IMR-90 (cell line): Measurements from ENCODE around the gene CRTAC1. TPM values are rescaled to one million over a fixed set of nuclear protein-coding genes. Genes with fewer than 3 reads are reported as not detected.

ENCODE experiments used
- ATAC-seq: fragments of 200-7000 bp; cut with Tn5 transposase; 2 replicates; pipeline ENCODE4 v1.9.1; 2020; ENCODE audit warnings: low read depth, mild to moderate bottlenecking, moderate library complexity
- BruUV-seq: library from RNA; stranded (reverse); fragments of 400-500 nt; replicated peaks from 2 replicates; lab custom pipeline; 2021; lab: Mats Ljungman, UMichigan
- CTCF ChIA-PET: fragments of 300-600 bp; formaldehyde crosslinking; extraction: SDS; loops from one replicate; lab custom pipeline; 2021; ENCODE audit warnings: antibody characterized with exemption; lab: Yijun Ruan, JAX
- POLR2A ChIA-PET: fragments of 300-600 bp; sonication (Branson Sonifier 250); formaldehyde crosslinking; loops from one replicate; lab custom pipeline; 2022; ENCODE audit warnings: antibody characterized with exemption; ENCODE audit not compliant: unreplicated experiment; lab: Charles Lee
- DNase-seq: peaks from one replicate; pipeline ENCODE4 v3.0.0; 2013
- H2AFZ ChIP-seq: replicated peaks from 2 replicates; pipeline ENCODE3; 2013; ENCODE audit warnings: low read length, mild to moderate bottlenecking; ENCODE audit not compliant: poor library complexity
- H2AK5ac ChIP-seq: 2 replicates; pipeline ENCODE4 v1.6.1; 2013; ENCODE audit warnings: low read depth, low read length, inconsistent platforms
- H2AK9ac ChIP-seq: replicated peaks from 2 replicates; pipeline ENCODE3; 2013; ENCODE audit warnings: mild to moderate bottlenecking, low read depth, low read length, moderate library complexity; ENCODE audit not compliant: poor library complexity
- H2BK120ac ChIP-seq: 2 replicates; pipeline ENCODE4 v1.6.1; 2013; ENCODE audit warnings: low read depth, low read length, inconsistent platforms
- H2BK15ac ChIP-seq: 3 replicates; pipeline ENCODE4 v1.6.1; 2013; ENCODE audit warnings: low read depth, low read length, inconsistent platforms
- H2BK20ac ChIP-seq: 2 replicates; pipeline ENCODE4 v1.6.1; 2013; ENCODE audit warnings: low read depth, mild to moderate bottlenecking, inconsistent platforms, low read length, moderate library complexity
- H2BK5ac ChIP-seq: 2 replicates; pipeline ENCODE4 v1.6.1; 2013; ENCODE audit warnings: mild to moderate bottlenecking, low read depth, low read length, inconsistent platforms; ENCODE audit not compliant: poor library complexity, severe bottlenecking
- H3K14ac ChIP-seq: replicated peaks from 2 replicates; pipeline ENCODE4 v1.6.1; 2013; ENCODE audit warnings: low read depth, low read length, inconsistent platforms
- H3K18ac ChIP-seq: 2 replicates; pipeline ENCODE4 v1.6.1; 2013; ENCODE audit warnings: low read depth, low read length, control low read depth
- H3K23ac ChIP-seq: 2 replicates; pipeline ENCODE4 v1.6.1; 2013; ENCODE audit warnings: low read depth, low read length, inconsistent platforms
- H3K27ac ChIP-seq: 2 replicates; pipeline ENCODE4 v1.5.1; 2013; ENCODE audit warnings: mild to moderate bottlenecking, control low read depth, low read length; ENCODE audit not compliant: insufficient read depth
- H3K27me3 ChIP-seq: 2 replicates; pipeline ENCODE4 v1.6.1; 2013; ENCODE audit warnings: low read length; ENCODE audit not compliant: control insufficient read depth, insufficient read depth
- H3K36me3 ChIP-seq: 2 replicates; pipeline ENCODE4 v1.6.1; 2013; ENCODE audit warnings: low read length, mixed read lengths; ENCODE audit not compliant: control insufficient read depth, insufficient read depth
- H3K4ac ChIP-seq: 2 replicates; pipeline ENCODE4 v1.6.1; 2013; ENCODE audit warnings: low read depth, low read length, inconsistent platforms
- H3K4me1 ChIP-seq: 2 replicates; pipeline ENCODE4 v1.6.1; 2013; ENCODE audit warnings: low read length, mixed read lengths; ENCODE audit not compliant: control insufficient read depth, insufficient read depth
- H3K4me2 ChIP-seq: 2 replicates; pipeline ENCODE4 v1.6.1; 2013; ENCODE audit warnings: low read depth, mild to moderate bottlenecking, control low read depth, low read length, moderate library complexity
- H3K4me3 ChIP-seq: 2 replicates; pipeline ENCODE4 v1.5.1; 2013; ENCODE audit warnings: low read depth, mild to moderate bottlenecking, control low read depth, low read length, moderate library complexity; ENCODE audit not compliant: insufficient read depth
- H3K56ac ChIP-seq: 2 replicates; pipeline ENCODE4 v1.6.1; 2013; ENCODE audit warnings: low read length, inconsistent platforms; ENCODE audit not compliant: insufficient read depth; ENCODE audit errors: extremely low read depth
- H3K79me1 ChIP-seq, 2 experiments: 2 replicates each; pipeline ENCODE4 v1.6.1; 2013; ENCODE audit warnings: low read length in 2 of 2, inconsistent platforms in 1 of 2, low read depth in 1 of 2
- H3K9ac ChIP-seq: 2 replicates; pipeline ENCODE4 v1.6.1; 2013; ENCODE audit warnings: low read depth, low read length, control low read depth
- H3K9me1 ChIP-seq: 2 replicates; pipeline ENCODE4 v1.6.1; 2013; ENCODE audit warnings: low read length, inconsistent platforms; ENCODE audit not compliant: insufficient read depth
- H3K9me3 ChIP-seq: 2 replicates; pipeline ENCODE4 v1.6.1; 2013; ENCODE audit warnings: low read length; ENCODE audit not compliant: control insufficient read depth, insufficient read depth
- H4K20me1 ChIP-seq: 2 replicates; pipeline ENCODE4 v1.6.1; 2013; ENCODE audit warnings: low read length, inconsistent platforms; ENCODE audit not compliant: insufficient read depth
- H4K5ac ChIP-seq: 2 replicates; pipeline ENCODE4 v1.6.1; 2013; ENCODE audit warnings: mild to moderate bottlenecking, low read depth, low read length, control low read depth
- H4K8ac ChIP-seq, 2 experiments: 2 replicates each; pipeline ENCODE4 v1.6.1; 2013; ENCODE audit warnings: low read depth in 2 of 2, low read length in 2 of 2, control low read depth in 1 of 2, inconsistent platforms in 1 of 2
- H4K91ac ChIP-seq: 2 replicates; pipeline ENCODE4 v1.6.1; 2013; ENCODE audit warnings: low read depth, low read length, inconsistent platforms; ENCODE audit not compliant: insufficient read depth
- BHLHE40 ChIP-seq: fragments of 150-350 bp; IDR thresholded peaks from 2 replicates; pipeline ENCODE4 v1.6.1; 2016; ENCODE audit warnings: mild to moderate bottlenecking, low read depth, low read length
- CEBPB ChIP-seq: IDR thresholded peaks from 2 replicates; pipeline ENCODE4 v1.6.1; 2012; ENCODE audit warnings: low read depth, low read length, improper control_type of control experiment
- CHD1 ChIP-seq: IDR thresholded peaks from 2 replicates; pipeline ENCODE4 v1.6.1; 2012; ENCODE audit warnings: low read depth, low read length, improper control_type of control experiment
- MAFK ChIP-seq: IDR thresholded peaks from 2 replicates; pipeline ENCODE4 v1.6.1; 2012; ENCODE audit warnings: low read depth, low read length, improper control_type of control experiment
- MAZ ChIP-seq: IDR thresholded peaks from 2 replicates; pipeline ENCODE4 v1.6.1; 2012; ENCODE audit warnings: low read depth, mild to moderate bottlenecking, low read length, improper control_type of control experiment, moderate library complexity, borderline replicate concordance
- MXI1 ChIP-seq: IDR thresholded peaks from 2 replicates; pipeline ENCODE4 v1.6.1; 2012; ENCODE audit warnings: low read depth, mild to moderate bottlenecking, low read length, moderate library complexity, borderline replicate concordance
- NFE2L2 ChIP-seq: fragments of 150-350 bp; IDR thresholded peaks from 2 replicates; pipeline ENCODE4 v1.6.1; 2016; ENCODE audit warnings: low read depth, mild to moderate bottlenecking, low read length
- POLR2A ChIP-seq: IDR thresholded peaks from 2 replicates; pipeline ENCODE4 v1.6.1; 2012; ENCODE audit warnings: mild to moderate bottlenecking, low read depth, low read length
- RAD21 ChIP-seq: IDR thresholded peaks from 2 replicates; pipeline ENCODE4 v1.6.1; 2012; ENCODE audit warnings: low read length, improper control_type of control experiment
- RCOR1 ChIP-seq: IDR thresholded peaks from 2 replicates; pipeline ENCODE4 v1.6.1; 2012; ENCODE audit warnings: mild to moderate bottlenecking, low read length, improper control_type of control experiment; ENCODE audit not compliant: insufficient replicate concordance
- RFX5 ChIP-seq: IDR thresholded peaks from 2 replicates; pipeline ENCODE4 v1.8.0; 2012; ENCODE audit warnings: low read depth, mild to moderate bottlenecking, low read length, moderate library complexity
- SMC3 ChIP-seq: fragments of 150-350 bp; IDR thresholded peaks from 2 replicates; pipeline ENCODE4 v1.6.1; 2016; ENCODE audit warnings: low read depth, mild to moderate bottlenecking, antibody characterized with exemption, low read length, moderate library complexity
- WGBS, 2 experiments: methylation state at CpG; one replicate each; pipeline versions ENCODE4 v1.1.5 to v1.1.7; 2013; ENCODE audit warnings: missing lambda C conversion rate in 2 of 2; ENCODE audit not compliant: insufficient read length in 1 of 2; ENCODE audit errors: extremely low coverage in 2 of 2; 5-methylcytosine and 5-hydroxymethylcytosine counted together
- dilution Hi-C: fragments of 300-500 bp; cut with HindIII; formaldehyde crosslinking; loops from one replicate; pipeline ENCODE4 v1.14.3; 2018; ENCODE audit warnings: low sequenced_read_pairs; ENCODE audit not compliant: unreplicated experiment
- in situ Hi-C: fragments of 300-500 bp; cut with MboI; formaldehyde crosslinking; loops from 3 replicates; pipeline ENCODE4 v1.14.3; 2019; ENCODE audit warnings: low sequenced_read_pairs, inconsistent platforms, mixed read lengths
- intact Hi-C: fragments of 100-400 bp; cut with micrococcal nuclease; formaldehyde crosslinking; loops from 2 replicates; pipeline ENCODE4 v1.10.0; 2022
- polyA plus RNA-seq, 3 experiments: library from polyadenylated mRNA; depleted of rRNA; stranded (reverse); fragments of >200 nt; gene quantifications; 2 replicates each; pipeline ENCODE4 v1.2.3, GENCODE V29; 2012; ENCODE audit warnings: low replicate concordance in 1 of 3
- total RNA-seq: library from RNA; depleted of rRNA; stranded (reverse); fragments of >200 nt; gene quantifications from 2 replicates; pipeline ENCODE4 v1.2.3, GENCODE V29; 2012
- TF ChIP-seq, protein P1 (sequence below): fragments of 150-350 bp; IDR thresholded peaks from 2 replicates; pipeline ENCODE4 v1.6.1; 2017; ENCODE audit warnings: mild to moderate bottlenecking, antibody characterized with exemption, low read length, low read depth
- TF ChIP-seq, protein P2 (sequence below): fragments of 150-350 bp; IDR thresholded peaks from 2 replicates; pipeline ENCODE4 v1.6.1; 2016; ENCODE audit warnings: low read depth, mild to moderate bottlenecking, low read length, moderate library complexity, borderline replicate concordance

Gene CRTAC1
- total and polyA plus RNA-seq, 2 of the 4 experiments (the other 2 are of a cell fraction), result not detected

DNA sequence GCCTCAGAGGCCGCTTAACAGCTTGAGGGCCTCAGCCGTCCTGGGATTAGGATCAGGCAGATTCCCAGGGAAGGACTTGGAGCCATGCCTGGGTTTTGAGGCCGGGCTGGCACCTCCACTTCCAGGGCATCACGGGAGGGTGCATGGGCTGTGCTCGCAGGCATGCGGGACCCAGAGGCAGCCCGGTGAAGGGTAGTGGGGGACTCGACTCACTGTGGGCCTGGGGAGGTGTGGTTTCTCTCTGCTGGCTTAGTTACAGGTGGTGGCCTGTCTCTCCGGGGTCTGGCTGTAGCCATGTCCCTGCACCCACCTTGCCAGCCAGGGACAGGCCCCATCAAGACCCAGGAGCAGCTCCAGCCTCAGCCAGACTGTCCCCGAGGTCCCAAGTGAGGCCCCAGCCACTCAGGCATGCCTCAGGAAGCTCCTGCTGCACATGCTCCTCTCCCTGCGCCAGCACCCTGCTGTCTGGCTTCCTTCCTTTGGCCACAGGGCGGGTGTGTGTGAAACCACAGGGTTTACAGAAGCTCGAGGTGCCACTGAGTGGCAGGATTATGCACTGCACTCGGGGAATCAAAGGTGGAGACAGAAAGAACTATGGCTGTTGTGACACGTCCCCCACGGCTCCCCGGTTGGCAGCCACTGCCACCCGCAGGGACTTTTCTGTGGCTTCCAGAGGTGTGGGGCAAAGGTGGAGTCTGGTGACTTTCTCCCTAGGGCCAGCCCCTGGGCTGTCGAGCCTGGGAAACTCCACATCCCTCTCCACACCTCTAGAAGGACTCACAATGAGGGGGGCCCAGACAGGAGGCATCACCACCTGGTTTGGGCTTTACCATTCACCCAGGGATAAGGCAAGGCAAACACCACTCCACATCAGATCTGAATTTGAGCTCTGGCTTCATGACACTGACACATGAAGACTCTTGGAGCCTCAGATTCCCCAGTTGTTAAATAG, 161.1 kb downstream of the CRTAC1 start:
- no peaks in the 10 kb centered on the region for H3K4me1 ChIP-seq
- intact Hi-C loops (loop anchor here (1.0 kb wide), 1 partner anchor 77 kb away; no protein-coding TSS in a partner anchor), dilution Hi-C loops (no loop called here), in situ Hi-C loops (no loop called here)
- H4K8ac ChIP-seq, result no peak overlapping the region
- no peaks in the 10 kb centered on the region for H3K9me1 ChIP-seq
- no peak overlapping the region for H3K9ac ChIP-seq
- ChIA-PET POLR2A (no interaction called here), CTCF (interaction anchor here (0.6 to 1.9 kb wide), 5 partner anchors 58 to 182 kb away, joined by 3 to 12 read pairs (median 3); partner anchors contain the start of gene AVPI1)
- no peak overlapping the region for H2AK9ac ChIP-seq
- H4K5ac ChIP-seq, result no peak overlapping the region
- no peak overlapping the region for H4K91ac ChIP-seq
- H2BK20ac ChIP-seq, result no peak overlapping the region
- no peak overlapping the region for H2AK5ac ChIP-seq
- no TSS peak for BruUV-seq
- no peaks in the 10 kb centered on the region for H3K79me1 ChIP-seq
- H2BK120ac ChIP-seq, result no peak overlapping the region
- H3K14ac ChIP-seq, result no peak overlapping the region
- ATAC-seq (peak; percentile 96), DNase-seq (peak; percentile 67)
- 7% methylated on average over 5 of the region's 19 CpGs; no CpG with 5 or more reads in 1 of the 2 experiments for WGBS, 2 experiments
- H2AFZ ChIP-seq, result peak overlapping the region; percentile 79
- no peak overlapping the region for H3K56ac ChIP-seq
- no peak overlapping the region for H3K4ac ChIP-seq
- no peak overlapping the region for H3K23ac ChIP-seq
- H2BK5ac ChIP-seq, result no peak overlapping the region
- no peak overlapping the region for H3K18ac ChIP-seq
- no peaks in the 10 kb centered on the region for H3K9me3 ChIP-seq
- no peak overlapping the region for H3K4me2 ChIP-seq
- H4K20me1 ChIP-seq, result no peaks in the 10 kb centered on the region
- H3K36me3 ChIP-seq, result no peaks in the 10 kb centered on the region
- no peak overlapping the region for H2BK15ac ChIP-seq
- H3K4me3 ChIP-seq, result no peak overlapping the region
- H3K27me3 ChIP-seq, result peaks cover 45% of the 10 kb centered on the region
- no peak overlapping the region for H3K27ac ChIP-seq
- no peak for TF ChIP-seq RFX5
- TF ChIP-seq, protein P1, sequence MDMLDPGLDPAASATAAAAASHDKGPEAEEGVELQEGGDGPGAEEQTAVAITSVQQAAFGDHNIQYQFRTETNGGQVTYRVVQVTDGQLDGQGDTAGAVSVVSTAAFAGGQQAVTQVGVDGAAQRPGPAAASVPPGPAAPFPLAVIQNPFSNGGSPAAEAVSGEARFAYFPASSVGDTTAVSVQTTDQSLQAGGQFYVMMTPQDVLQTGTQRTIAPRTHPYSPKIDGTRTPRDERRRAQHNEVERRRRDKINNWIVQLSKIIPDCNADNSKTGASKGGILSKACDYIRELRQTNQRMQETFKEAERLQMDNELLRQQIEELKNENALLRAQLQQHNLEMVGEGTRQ, result no peak
- peak; percentile 64 for TF ChIP-seq SMC3
- TF ChIP-seq NFE2L2, result no peak
- TF ChIP-seq RAD21, result peak; percentile 83
- peak; percentile 42; the same call in 1 of the 2 replicates for TF ChIP-seq MXI1
- no peak for TF ChIP-seq CHD1
- TF ChIP-seq, protein P2, sequence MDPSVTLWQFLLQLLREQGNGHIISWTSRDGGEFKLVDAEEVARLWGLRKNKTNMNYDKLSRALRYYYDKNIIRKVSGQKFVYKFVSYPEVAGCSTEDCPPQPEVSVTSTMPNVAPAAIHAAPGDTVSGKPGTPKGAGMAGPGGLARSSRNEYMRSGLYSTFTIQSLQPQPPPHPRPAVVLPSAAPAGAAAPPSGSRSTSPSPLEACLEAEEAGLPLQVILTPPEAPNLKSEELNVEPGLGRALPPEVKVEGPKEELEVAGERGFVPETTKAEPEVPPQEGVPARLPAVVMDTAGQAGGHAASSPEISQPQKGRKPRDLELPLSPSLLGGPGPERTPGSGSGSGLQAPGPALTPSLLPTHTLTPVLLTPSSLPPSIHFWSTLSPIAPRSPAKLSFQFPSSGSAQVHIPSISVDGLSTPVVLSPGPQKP, result no peak
- TF ChIP-seq RCOR1, result no peak
- TF ChIP-seq CEBPB, result no peak
- no peak for TF ChIP-seq BHLHE40
- TF ChIP-seq MAZ, result no peak
- no peak for TF ChIP-seq MAFK
- no peak for TF ChIP-seq POLR2A
